Measurements from ENCODE around the gene TSHZ3. TPM values are rescaled to one million over a fixed set of nuclear protein-coding genes. Genes with fewer than 3 reads are reported as not detected.

Gene TSHZ3
- total RNA-seq, 1 experiment from 2014 or later: 3.2 TPM

DNA sequence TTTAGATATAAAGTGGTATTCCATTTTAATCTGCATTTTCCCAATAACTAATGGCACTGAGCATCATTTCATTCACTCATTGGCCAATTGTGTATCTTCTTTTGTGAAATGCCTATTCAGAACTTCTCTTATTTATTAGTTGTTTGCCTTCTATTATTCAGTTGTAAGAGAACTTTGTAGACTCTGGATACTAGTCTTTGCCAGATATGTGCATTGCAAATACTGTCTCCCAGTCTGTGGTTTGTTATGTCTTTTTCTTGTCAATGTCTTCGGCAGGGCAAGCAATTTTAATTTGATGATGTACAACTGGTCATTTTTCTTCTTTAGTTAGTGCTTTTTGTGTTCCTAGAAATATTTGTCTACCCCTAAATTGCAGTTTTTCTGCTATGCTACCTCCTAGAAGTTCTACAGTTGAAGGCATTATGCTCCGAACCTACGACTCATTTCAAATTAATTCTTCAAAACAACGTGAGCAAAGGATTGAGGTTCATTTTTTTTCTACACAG lies 115.9 kb downstream of the TSHZ3 start:
- H3K36me3 Mint-ChIP-seq (ENCODE audit: insufficient read depth in 1 of 3, low read depth in 3 of 3): no peaks in the 10 kb centered on the region
- no peaks in the 10 kb centered on the region for H3K9me3 Mint-ChIP-seq
- Histone ChIP-seq H3K18ac (ENCODE audit: insufficient read length, low read depth, low read length) (no peak overlapping the region), H3K23me2 (ENCODE audit: insufficient read length, low read depth, low read length, poor library complexity, severe bottlenecking) (no peaks in the 10 kb centered on the region), H2BK20ac (ENCODE audit: low read depth, low read length, poor library complexity, severe bottlenecking) (no peak overlapping the region), H2AFZ (ENCODE audit: low read length) (no peak overlapping the region), H2BK12ac (ENCODE audit: insufficient read length, low read depth, low read length) (no peak overlapping the region), H3K27ac (ENCODE audit: insufficient read length, low read depth, low read length) (no peak overlapping the region), H2AK5ac (ENCODE audit: insufficient read length, low read length) (no peak overlapping the region), H4K91ac (ENCODE audit: insufficient read length, low read depth, low read length) (no peak overlapping the region), H3K9ac (ENCODE audit: extremely low read depth, insufficient read length, low read length) (no peak overlapping the region), H3T11ph (ENCODE audit: low read length) (no peak overlapping the region), H3K27me3 (ENCODE audit: insufficient read depth, low read length) (no peaks in the 10 kb centered on the region), H3K56ac (ENCODE audit: insufficient read length, low read depth, low read length) (no peak overlapping the region), H4K20me1 (ENCODE audit: control insufficient read depth, insufficient read depth, insufficient read length) (no peaks in the 10 kb centered on the region), H2BK120ac (ENCODE audit: low read depth, low read length, poor library complexity, severe bottlenecking) (no peak overlapping the region), H3K4me2 (ENCODE audit: insufficient read depth, insufficient read length, low read length) (no peak overlapping the region), H3K14ac (ENCODE audit: insufficient read depth, low read length) (no peak overlapping the region), H3K23ac (ENCODE audit: insufficient read length, low read depth, low read length) (no peak overlapping the region), H3K4ac (ENCODE audit: low read depth, low read length) (no peak overlapping the region), H3K4me1 (ENCODE audit: insufficient read depth, low read length) (no peaks in the 10 kb centered on the region), H4K5ac (ENCODE audit: insufficient read length, low read depth, low read length) (no peak overlapping the region), H2BK15ac (ENCODE audit: low read depth, low read length) (no peak overlapping the region), H2BK5ac (ENCODE audit: insufficient read length, low read length) (no peak overlapping the region), H3K79me1 (ENCODE audit: insufficient read depth, low read depth, low read length, poor library complexity, severe bottlenecking) (no peaks in the 10 kb centered on the region), H3K9me3 (ENCODE audit: control insufficient read depth, low read depth, low read length) (no peaks in the 10 kb centered on the region), H3K79me2 (ENCODE audit: insufficient read depth, low read length) (no peaks in the 10 kb centered on the region), H4K8ac (replicated peaks; ENCODE audit: insufficient read length, low read depth, low read length) (no peak overlapping the region)
- TF ChIP-seq, protein P1, sequence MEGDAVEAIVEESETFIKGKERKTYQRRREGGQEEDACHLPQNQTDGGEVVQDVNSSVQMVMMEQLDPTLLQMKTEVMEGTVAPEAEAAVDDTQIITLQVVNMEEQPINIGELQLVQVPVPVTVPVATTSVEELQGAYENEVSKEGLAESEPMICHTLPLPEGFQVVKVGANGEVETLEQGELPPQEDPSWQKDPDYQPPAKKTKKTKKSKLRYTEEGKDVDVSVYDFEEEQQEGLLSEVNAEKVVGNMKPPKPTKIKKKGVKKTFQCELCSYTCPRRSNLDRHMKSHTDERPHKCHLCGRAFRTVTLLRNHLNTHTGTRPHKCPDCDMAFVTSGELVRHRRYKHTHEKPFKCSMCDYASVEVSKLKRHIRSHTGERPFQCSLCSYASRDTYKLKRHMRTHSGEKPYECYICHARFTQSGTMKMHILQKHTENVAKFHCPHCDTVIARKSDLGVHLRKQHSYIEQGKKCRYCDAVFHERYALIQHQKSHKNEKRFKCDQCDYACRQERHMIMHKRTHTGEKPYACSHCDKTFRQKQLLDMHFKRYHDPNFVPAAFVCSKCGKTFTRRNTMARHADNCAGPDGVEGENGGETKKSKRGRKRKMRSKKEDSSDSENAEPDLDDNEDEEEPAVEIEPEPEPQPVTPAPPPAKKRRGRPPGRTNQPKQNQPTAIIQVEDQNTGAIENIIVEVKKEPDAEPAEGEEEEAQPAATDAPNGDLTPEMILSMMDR (conservative IDR thresholded peaks at IDR 0.05): no peak
- DNase-seq: no peak
- no peaks in the 10 kb centered on the region for H3K27me3 Mint-ChIP-seq (ENCODE audit: low read depth)
- no peak overlapping the region for H3K27ac Mint-ChIP-seq
- H3K4me3 Mint-ChIP-seq: no peak overlapping the region
- H3K4me1 Mint-ChIP-seq: peaks cover 0 to 5% of the 10 kb centered on the region in 2 experiments; a peak in 2 of 4 replicates
- WGBS (ENCODE audit: extremely low coverage, insufficient read length, low lambda C conversion rate): no CpG with 5 or more reads among the region's 4 CpGs
